H9 (cell line): ENCODE data around the gene NECTIN1. TPM values are rescaled to one million over a fixed set of nuclear protein-coding genes. Genes with fewer than 3 reads are reported as not detected.
"Not testable (repeated sequence)": the region's sequence is repeated elsewhere in the genome, so short reads cannot be mapped to it uniquely, and the experiment has no call there.

Experiments used
- DNase-seq: peaks from one replicate; pipeline ENCODE4 v3.0.0-alpha.2; 2017
- H2AFZ ChIP-seq: one replicate; pipeline ENCODE4 v1.6.1; 2013; ENCODE audit warnings: mild to moderate bottlenecking, low read length, control low read depth, moderate library complexity
- H2AK5ac ChIP-seq: 2 replicates; pipeline ENCODE4 v1.6.1; 2013; ENCODE audit warnings: low read length, control low read depth, mixed read lengths; ENCODE audit not compliant: insufficient read length
- H2BK120ac ChIP-seq: one replicate; pipeline ENCODE4 v1.6.1; 2013; ENCODE audit warnings: low read depth, mild to moderate bottlenecking, low read length, control low read depth, inconsistent platforms; ENCODE audit not compliant: poor library complexity, severe bottlenecking
- H2BK12ac ChIP-seq: 2 replicates; pipeline ENCODE4 v1.6.1; 2013; ENCODE audit warnings: low read length, control low read depth, mixed read lengths, low read depth; ENCODE audit not compliant: insufficient read length
- H2BK15ac ChIP-seq: 2 replicates; pipeline ENCODE4 v1.6.1; 2013; ENCODE audit warnings: low read depth, low read length, control low read depth
- H2BK20ac ChIP-seq: one replicate; pipeline ENCODE4 v1.6.1; 2013; ENCODE audit warnings: low read depth, mild to moderate bottlenecking, low read length, control low read depth, inconsistent platforms; ENCODE audit not compliant: poor library complexity, severe bottlenecking
- H2BK5ac ChIP-seq: 2 replicates; pipeline ENCODE4 v1.6.1; 2013; ENCODE audit warnings: low read length, control low read depth, mixed read lengths; ENCODE audit not compliant: insufficient read length
- H3K14ac ChIP-seq: 2 replicates; pipeline ENCODE4 v1.6.1; 2013; ENCODE audit warnings: low read length, control low read depth; ENCODE audit not compliant: insufficient read depth
- H3K18ac ChIP-seq: 2 replicates; pipeline ENCODE4 v1.6.1; 2013; ENCODE audit warnings: low read depth, mild to moderate bottlenecking, mixed read lengths, low read length, control low read depth; ENCODE audit not compliant: insufficient read length
- H3K23ac ChIP-seq: 2 replicates; pipeline ENCODE4 v1.6.1; 2013; ENCODE audit warnings: low read length, control low read depth, mixed read lengths, low read depth; ENCODE audit not compliant: insufficient read length
- H3K23me2 ChIP-seq: 2 replicates; pipeline ENCODE4 v1.6.1; 2013; ENCODE audit warnings: low read depth, mild to moderate bottlenecking, mixed read lengths, low read length, control low read depth; ENCODE audit not compliant: insufficient read length, poor library complexity, severe bottlenecking
- H3K27ac ChIP-seq: 2 replicates; pipeline ENCODE4 v1.5.1; 2013; ENCODE audit warnings: low read length, control low read depth, mixed read lengths, low read depth; ENCODE audit not compliant: insufficient read length
- H3K27me3 ChIP-seq: 2 replicates; pipeline ENCODE4 v1.6.1; 2013; ENCODE audit warnings: low read length, control low read depth, inconsistent platforms; ENCODE audit not compliant: insufficient read depth
- H3K4ac ChIP-seq: 2 replicates; pipeline ENCODE4 v1.6.1; 2013; ENCODE audit warnings: low read depth, mild to moderate bottlenecking, control low read depth, inconsistent platforms, low read length, moderate library complexity
- H3K4me1 ChIP-seq: 2 replicates; pipeline ENCODE4 v1.6.1; 2013; ENCODE audit warnings: low read length, control low read depth, inconsistent platforms; ENCODE audit not compliant: insufficient read depth
- H3K4me2 ChIP-seq: 2 replicates; pipeline ENCODE4 v1.6.1; 2013; ENCODE audit warnings: low read length, control low read depth, mixed read lengths; ENCODE audit not compliant: insufficient read length, insufficient read depth
- H3K56ac ChIP-seq: 2 replicates; pipeline ENCODE4 v1.6.1; 2013; ENCODE audit warnings: low read depth, mild to moderate bottlenecking, mixed read lengths, low read length, control low read depth; ENCODE audit not compliant: insufficient read length
- H3K79me1 ChIP-seq: 2 replicates; pipeline ENCODE4 v1.6.1; 2013; ENCODE audit warnings: low read depth, mild to moderate bottlenecking, moderate library complexity, low read length, control low read depth, inconsistent platforms; ENCODE audit not compliant: insufficient read depth, poor library complexity, severe bottlenecking
- H3K79me2 ChIP-seq: 2 replicates; pipeline ENCODE4 v1.6.1; 2013; ENCODE audit warnings: low read length, control low read depth, inconsistent platforms; ENCODE audit not compliant: insufficient read depth
- H3K9ac ChIP-seq: 2 replicates; pipeline ENCODE4 v1.6.1; 2013; ENCODE audit warnings: low read length, control low read depth, mixed read lengths; ENCODE audit not compliant: insufficient read length; ENCODE audit errors: extremely low read depth
- H3K9me3 ChIP-seq: one replicate; pipeline ENCODE4 v1.6.1; 2013; ENCODE audit warnings: low read depth, low read length, inconsistent platforms; ENCODE audit not compliant: control insufficient read depth
- H3T11ph ChIP-seq: one replicate; pipeline ENCODE4 v1.6.1; 2013; ENCODE audit warnings: mild to moderate bottlenecking, low read length, control low read depth, inconsistent platforms
- H4K20me1 ChIP-seq: one replicate; pipeline ENCODE4 v1.6.1; 2013; ENCODE audit not compliant: control insufficient read depth, insufficient read length, insufficient read depth
- H4K5ac ChIP-seq: 2 replicates; pipeline ENCODE4 v1.6.1; 2013; ENCODE audit warnings: low read depth, mild to moderate bottlenecking, mixed read lengths, low read length, control low read depth; ENCODE audit not compliant: insufficient read length
- H4K8ac ChIP-seq: replicated peaks from 2 replicates; pipeline ENCODE4 v1.6.1; 2013; ENCODE audit warnings: low read length, control low read depth, mixed read lengths, low read depth; ENCODE audit not compliant: insufficient read length
- H4K91ac ChIP-seq: 2 replicates; pipeline ENCODE4 v1.6.1; 2013; ENCODE audit warnings: low read depth, mild to moderate bottlenecking, moderate library complexity, mixed read lengths, low read length, control low read depth; ENCODE audit not compliant: insufficient read length
- H3K27ac Mint-ChIP-seq, 3 experiments: 2 replicates in 2 of 3; 3 replicates in 1 of 3; pipeline ENCODE4 v1.8.0; 2020 to 2021; ENCODE audit warnings: mixed read lengths in 3 of 3, mild to moderate bottlenecking in 1 of 3, moderate library complexity in 1 of 3
- H3K27me3 Mint-ChIP-seq: 2 replicates; pipeline ENCODE4 v1.8.0; 2021; ENCODE audit warnings: low read depth, mild to moderate bottlenecking, moderate library complexity, mixed read lengths
- H3K36me3 Mint-ChIP-seq, 3 experiments: 2 replicates in 2 of 3; 3 replicates in 1 of 3; pipeline ENCODE4 v1.8.0; 2020 to 2021; ENCODE audit warnings: low read depth in 3 of 3, mixed read lengths in 3 of 3; ENCODE audit not compliant: insufficient read depth in 1 of 3
- H3K4me1 Mint-ChIP-seq, 2 experiments: 2 replicates each; pipeline ENCODE4 v1.8.0; 2020; ENCODE audit warnings: mixed read lengths in 2 of 2
- H3K4me3 Mint-ChIP-seq, 2 experiments: 2 replicates in 1 of 2; 3 replicates in 1 of 2; pipeline ENCODE4 v1.8.0; 2020 to 2021; ENCODE audit warnings: mild to moderate bottlenecking in 2 of 2, mixed read lengths in 2 of 2, moderate library complexity in 1 of 2
- H3K9me3 Mint-ChIP-seq, 2 experiments: 2 replicates in 1 of 2; 3 replicates in 1 of 2; pipeline ENCODE4 v1.8.0; 2020; ENCODE audit warnings: mild to moderate bottlenecking in 2 of 2, mixed read lengths in 2 of 2, moderate library complexity in 1 of 2
- WGBS: extraction: QIAGEN DNeasy Blood & Tissue Kit; methylation state at CpG from one replicate; pipeline ENCODE4 v1.1.7; 2013; ENCODE audit warnings: missing lambda C conversion rate, low lambda C conversion rate, mixed read lengths; ENCODE audit not compliant: insufficient read length; ENCODE audit errors: extremely low coverage; 5-methylcytosine and 5-hydroxymethylcytosine counted together
- total RNA-seq: library from RNA; stranded (reverse); gene quantifications from 2 replicates; pipeline ENCODE4 v1.2.1, GENCODE V29; 2021
- TF ChIP-seq, protein P1 (sequence below): fragments of 200-600 bp; sonication (generic); conservative IDR thresholded peaks from 3 replicates; pipeline ENCODE4 v1.8.0; 2021; ENCODE audit warnings: antibody characterized with exemption, mild to moderate bottlenecking

NECTIN1 gene
- total RNA-seq, 1 experiment from 2014 or later = 113 TPM

DNA sequence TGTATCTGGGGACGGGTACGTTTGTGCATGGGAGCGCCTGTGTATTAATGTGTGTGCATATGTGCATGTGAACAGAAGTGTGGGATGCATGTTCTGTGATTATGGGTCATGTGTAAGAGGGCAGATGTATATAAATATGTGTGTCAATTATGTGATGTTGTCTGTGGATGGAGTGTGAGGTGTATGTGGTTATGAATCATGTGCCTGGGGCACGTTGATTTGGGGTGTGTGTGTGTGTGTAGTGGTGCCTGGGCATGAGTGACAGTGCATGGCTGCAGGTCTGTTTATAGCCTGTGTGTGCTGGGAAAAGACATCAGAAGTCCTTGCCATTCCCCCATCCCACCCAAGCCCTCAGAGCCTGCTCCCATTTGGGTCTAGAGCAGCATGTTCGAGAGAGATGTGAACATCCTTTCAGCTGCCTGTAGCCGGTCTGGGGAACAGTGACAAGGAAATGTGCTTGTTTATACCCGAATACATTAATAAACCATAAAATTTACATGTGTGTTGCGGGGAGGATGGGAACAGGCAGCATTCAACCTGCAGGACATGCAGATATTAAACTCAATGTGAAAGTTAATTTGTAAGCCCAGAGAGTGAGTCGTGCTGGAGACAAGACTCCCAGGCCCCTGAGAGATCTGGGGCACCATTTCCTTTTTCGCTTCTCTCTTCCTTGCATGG lies 129.0 kb downstream of the NECTIN1 start:
- Mint-ChIP-seq H3K9me3 (no peaks in the 10 kb centered on the region; a peak in 1 of 5 replicates), H3K27ac (no peak overlapping the region), H3K4me3 (no peak overlapping the region), H3K27me3 (peaks cover 50% of the 10 kb centered on the region), H3K36me3 (no peaks in the 10 kb centered on the region; a peak in 1 of 7 replicates), H3K4me1 (peaks cover 16 to 17% of the 10 kb centered on the region in 2 experiments)
- Histone ChIP-seq H2BK120ac (no peak overlapping the region), H4K20me1 (no peaks in the 10 kb centered on the region), H2BK12ac (no peak overlapping the region), H2AFZ (no peak overlapping the region), H3T11ph (no peak overlapping the region), H3K79me1 (no peaks in the 10 kb centered on the region), H3K4me1 (no peaks in the 10 kb centered on the region), H3K14ac (no peak overlapping the region), H4K91ac (no peak overlapping the region), H3K56ac (no peak overlapping the region), H2BK20ac (no peak overlapping the region), H3K23ac (no peak overlapping the region), H3K27ac (no peak overlapping the region), H3K23me2 (no peaks in the 10 kb centered on the region), H3K18ac (no peak overlapping the region), H3K9me3 (no peaks in the 10 kb centered on the region), H2AK5ac (no peak overlapping the region), H4K5ac (no peak overlapping the region), H3K4me2 (no peak overlapping the region), H3K9ac (no peak overlapping the region), H4K8ac (no peak overlapping the region), H3K4ac (no peak overlapping the region), H3K27me3 (no peaks in the 10 kb centered on the region), H3K79me2 (no peaks in the 10 kb centered on the region), H2BK15ac (no peak overlapping the region), H2BK5ac (no peak overlapping the region)
- no peak for DNase-seq
- WGBS = no CpG with 5 or more reads among the region's 10 CpGs
- TF ChIP-seq, protein P1, sequence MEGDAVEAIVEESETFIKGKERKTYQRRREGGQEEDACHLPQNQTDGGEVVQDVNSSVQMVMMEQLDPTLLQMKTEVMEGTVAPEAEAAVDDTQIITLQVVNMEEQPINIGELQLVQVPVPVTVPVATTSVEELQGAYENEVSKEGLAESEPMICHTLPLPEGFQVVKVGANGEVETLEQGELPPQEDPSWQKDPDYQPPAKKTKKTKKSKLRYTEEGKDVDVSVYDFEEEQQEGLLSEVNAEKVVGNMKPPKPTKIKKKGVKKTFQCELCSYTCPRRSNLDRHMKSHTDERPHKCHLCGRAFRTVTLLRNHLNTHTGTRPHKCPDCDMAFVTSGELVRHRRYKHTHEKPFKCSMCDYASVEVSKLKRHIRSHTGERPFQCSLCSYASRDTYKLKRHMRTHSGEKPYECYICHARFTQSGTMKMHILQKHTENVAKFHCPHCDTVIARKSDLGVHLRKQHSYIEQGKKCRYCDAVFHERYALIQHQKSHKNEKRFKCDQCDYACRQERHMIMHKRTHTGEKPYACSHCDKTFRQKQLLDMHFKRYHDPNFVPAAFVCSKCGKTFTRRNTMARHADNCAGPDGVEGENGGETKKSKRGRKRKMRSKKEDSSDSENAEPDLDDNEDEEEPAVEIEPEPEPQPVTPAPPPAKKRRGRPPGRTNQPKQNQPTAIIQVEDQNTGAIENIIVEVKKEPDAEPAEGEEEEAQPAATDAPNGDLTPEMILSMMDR = no peak

DNA sequence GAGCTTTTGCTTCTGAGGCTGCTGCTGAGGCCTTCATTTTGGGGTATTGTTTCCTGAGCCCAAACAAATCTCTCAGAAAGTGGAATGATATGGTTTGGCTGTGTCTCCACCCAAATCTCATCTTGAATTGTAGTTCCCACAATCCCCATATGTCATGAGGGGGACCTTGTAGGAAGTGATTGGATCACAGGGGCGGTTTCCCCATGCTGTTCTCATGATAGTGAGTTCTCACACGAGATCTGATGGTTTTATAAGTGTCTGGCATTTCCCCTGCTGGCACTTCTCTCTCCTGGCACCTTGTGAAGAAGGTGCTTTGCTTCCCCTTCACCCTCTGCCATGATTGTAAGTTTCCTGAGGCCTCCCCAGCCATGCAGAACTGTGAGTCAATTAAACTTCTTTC lies 133.1 kb downstream of the NECTIN1 start:
- H3K18ac ChIP-seq, H2BK120ac ChIP-seq, H2AFZ ChIP-seq, H3K79me2 ChIP-seq, H3K14ac ChIP-seq, H4K91ac ChIP-seq, H3K4me3 Mint-ChIP-seq, H3T11ph ChIP-seq, H3K23ac ChIP-seq, H3K27ac ChIP-seq, H4K20me1 ChIP-seq, H3K36me3 Mint-ChIP-seq, H3K4me1 ChIP-seq, H3K9ac ChIP-seq, H3K23me2 ChIP-seq, H3K9me3 ChIP-seq, H3K4ac ChIP-seq, H2BK12ac ChIP-seq, H3K27me3 ChIP-seq, H4K5ac ChIP-seq, H2AK5ac ChIP-seq, H2BK5ac ChIP-seq, H4K8ac ChIP-seq, DNase-seq, H3K4me2 ChIP-seq, H3K56ac ChIP-seq, H3K79me1 ChIP-seq, H3K9me3 Mint-ChIP-seq, H3K27ac Mint-ChIP-seq, H2BK15ac ChIP-seq, H2BK20ac ChIP-seq: not testable (repeated sequence)
- H3K4me1 Mint-ChIP-seq = peaks cover 11 to 14% of the 10 kb centered on the region in 2 experiments
- H3K27me3 Mint-ChIP-seq = peaks cover 20% of the 10 kb centered on the region
- no CpG with 5 or more reads among the region's 2 CpGs for WGBS
